GM12878 (cell line): ENCODE results near the gene CYB5R2.

Experiments used
- CTCF ChIP-seq, 3 experiments: IDR thresholded peaks in 2 of 3; conservative IDR thresholded peaks in 1 of 3; 2 replicates each; pipeline ENCODE4 v1.5.1; 2011; ENCODE audit warnings: low read depth in 3 of 3, low read length in 3 of 3, mild to moderate bottlenecking in 3 of 3, control low read depth in 2 of 3, moderate library complexity in 2 of 3, inconsistent platforms in 1 of 3, mixed read lengths in 1 of 3; ENCODE audit not compliant: control insufficient read depth in 2 of 3, insufficient read depth in 1 of 3; ENCODE audit errors: extremely low read depth in 1 of 3
- EP300 ChIP-seq, 2 experiments: fragments of 150-350 bp in 1 of 2; IDR thresholded peaks; 2 replicates each; pipeline ENCODE4 v1.6.1; 2011 to 2012; ENCODE audit warnings: low read depth in 2 of 2, low read length in 2 of 2, borderline replicate concordance in 1 of 2, improper control_type of control experiment in 1 of 2, inconsistent platforms in 1 of 2; ENCODE audit not compliant: control insufficient read depth in 1 of 2
- SPI1 ChIP-seq: IDR thresholded peaks from 2 replicates; pipeline ENCODE4 v1.6.1; 2011; ENCODE audit warnings: low read depth, mild to moderate bottlenecking, low read length, moderate library complexity, borderline replicate concordance; ENCODE audit not compliant: insufficient read depth
- SUZ12 ChIP-seq: fragments of 200-600 bp; sonication (generic); IDR thresholded peaks from one replicate; pipeline ENCODE4 v1.6.1; 2018; ENCODE audit warnings: antibody characterized with exemption, mild to moderate bottlenecking; ENCODE audit not compliant: unreplicated experiment

DNA sequence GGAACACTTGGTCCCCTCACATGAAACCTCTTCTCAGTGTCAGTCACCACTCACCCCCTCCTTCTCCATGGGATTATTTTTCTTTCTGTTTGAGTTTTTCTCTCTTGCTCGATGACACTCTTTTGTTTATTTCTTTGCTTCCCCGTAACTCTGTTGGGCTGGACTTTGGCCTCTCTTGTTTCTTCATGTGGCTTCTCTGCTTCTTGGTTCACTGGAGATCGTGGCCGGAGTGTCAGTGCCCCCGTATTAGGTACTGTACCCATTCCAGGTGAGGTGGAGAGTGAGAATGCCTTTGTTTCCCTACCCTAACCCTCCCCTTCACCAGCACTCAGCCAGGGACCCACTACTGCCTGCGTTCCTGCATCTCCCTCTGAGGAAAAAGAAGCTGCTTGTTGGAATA is 32.5 kb downstream of the CYB5R2 start:
- TF ChIP-seq SUZ12 = no peak
- TF ChIP-seq SPI1 = no peak
- no peak for TF ChIP-seq EP300 (IDR thresholded peaks at IDR 0.05; ENCODE audit: borderline replicate concordance in 1 of 2, control insufficient read depth in 1 of 2, low read depth in 2 of 2, low read length in 2 of 2)
- TF ChIP-seq CTCF (IDR thresholded peaks at IDR 0.05 in 2 of 3, conservative IDR thresholded peaks at IDR 0.05 in 1 of 3; ENCODE audit: control insufficient read depth in 2 of 3, extremely low read depth in 1 of 3, insufficient read depth in 1 of 3, low read depth in 3 of 3, low read length in 3 of 3) = no peak
